ENCODE results near the gene IL33. TPM values are rescaled to one million over a fixed set of nuclear protein-coding genes. Genes with fewer than 3 reads are reported as not detected.
A peak's percentile ranks its signal among the peaks of the same experiment; 100 is the strongest.

The IL33 gene
- total and polyA plus RNA-seq, 2 experiments from 2014 or later, result 2.1 TPM; not detected in 1

DNA sequence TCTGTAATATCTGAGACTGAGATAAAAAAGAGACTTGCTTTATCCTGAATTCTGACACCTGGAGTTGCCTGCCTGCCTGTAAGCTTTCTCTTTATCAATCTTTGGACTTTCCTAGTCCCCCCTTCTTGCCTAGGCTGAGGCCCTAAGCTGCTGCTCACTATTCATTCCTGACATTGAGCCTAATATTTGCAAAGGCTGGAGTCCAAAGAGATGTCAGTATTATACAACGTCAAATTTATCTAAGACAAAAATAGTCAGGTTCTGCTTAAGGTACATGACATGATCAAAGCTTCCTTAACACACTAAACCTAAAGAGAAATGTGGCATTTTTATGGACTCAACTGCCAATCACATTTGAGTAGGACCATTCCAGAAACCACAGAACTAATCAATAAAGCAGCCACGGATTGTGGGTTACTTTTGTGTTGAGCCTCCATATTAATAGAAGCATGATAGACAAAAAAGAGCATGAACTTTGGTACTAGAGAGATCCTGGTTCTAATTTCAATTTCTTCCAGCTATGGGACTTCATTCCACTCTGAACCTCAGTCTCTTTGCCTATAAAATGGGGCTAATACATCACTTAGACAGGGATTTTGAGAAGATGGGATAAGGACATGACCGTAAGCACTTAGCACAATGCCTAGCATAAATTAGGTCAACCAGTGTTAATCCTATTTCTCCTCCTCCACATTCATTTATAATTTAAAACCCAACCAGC lies 56.1 kb downstream of the IL33 start:
- Histone ChIP-seq H3K4me2 (no peak overlapping the region), H3K4me1 (ENCODE audit: insufficient read depth) (peaks cover 13% of the 10 kb centered on the region), H3K79me2 (no peaks in the 10 kb centered on the region), H3K27me3 (no peaks in the 10 kb centered on the region), H3K36me3 (replicated peaks; ENCODE audit: insufficient read depth, low read depth) (no peaks in the 10 kb centered on the region), H4K20me1 (ENCODE audit: insufficient read depth, poor library complexity, severe bottlenecking) (no peaks in the 10 kb centered on the region), H3K4me3 (no peak overlapping the region), H2AFZ (no peak overlapping the region), H3K9me2 (replicated peaks; ENCODE audit: insufficient read depth) (no peaks in the 10 kb centered on the region), H3K27ac (peak overlapping the region; percentile 47), H3K9me3 (ENCODE audit: low read depth) (no peaks in the 10 kb centered on the region)
- 84% methylated on average over 3 of the region's 3 CpGs for WGBS (ENCODE audit: low lambda C conversion rate, missing lambda C conversion rate)
- TF ChIP-seq EZH2phosphoT487 (IDR thresholded peaks at IDR 0.05; ENCODE audit: low read depth, severe bottlenecking, unreplicated experiment) (no peak), EZH2 (IDR thresholded peaks at IDR 0.05; ENCODE audit: borderline replicate concordance) (no peak)
- TF ChIP-seq, protein P1, sequence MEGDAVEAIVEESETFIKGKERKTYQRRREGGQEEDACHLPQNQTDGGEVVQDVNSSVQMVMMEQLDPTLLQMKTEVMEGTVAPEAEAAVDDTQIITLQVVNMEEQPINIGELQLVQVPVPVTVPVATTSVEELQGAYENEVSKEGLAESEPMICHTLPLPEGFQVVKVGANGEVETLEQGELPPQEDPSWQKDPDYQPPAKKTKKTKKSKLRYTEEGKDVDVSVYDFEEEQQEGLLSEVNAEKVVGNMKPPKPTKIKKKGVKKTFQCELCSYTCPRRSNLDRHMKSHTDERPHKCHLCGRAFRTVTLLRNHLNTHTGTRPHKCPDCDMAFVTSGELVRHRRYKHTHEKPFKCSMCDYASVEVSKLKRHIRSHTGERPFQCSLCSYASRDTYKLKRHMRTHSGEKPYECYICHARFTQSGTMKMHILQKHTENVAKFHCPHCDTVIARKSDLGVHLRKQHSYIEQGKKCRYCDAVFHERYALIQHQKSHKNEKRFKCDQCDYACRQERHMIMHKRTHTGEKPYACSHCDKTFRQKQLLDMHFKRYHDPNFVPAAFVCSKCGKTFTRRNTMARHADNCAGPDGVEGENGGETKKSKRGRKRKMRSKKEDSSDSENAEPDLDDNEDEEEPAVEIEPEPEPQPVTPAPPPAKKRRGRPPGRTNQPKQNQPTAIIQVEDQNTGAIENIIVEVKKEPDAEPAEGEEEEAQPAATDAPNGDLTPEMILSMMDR (IDR thresholded peaks at IDR 0.05; ENCODE audit: poor library complexity), result no peak
- DNase-seq (ENCODE audit: low spot score), result no peak

DNA sequence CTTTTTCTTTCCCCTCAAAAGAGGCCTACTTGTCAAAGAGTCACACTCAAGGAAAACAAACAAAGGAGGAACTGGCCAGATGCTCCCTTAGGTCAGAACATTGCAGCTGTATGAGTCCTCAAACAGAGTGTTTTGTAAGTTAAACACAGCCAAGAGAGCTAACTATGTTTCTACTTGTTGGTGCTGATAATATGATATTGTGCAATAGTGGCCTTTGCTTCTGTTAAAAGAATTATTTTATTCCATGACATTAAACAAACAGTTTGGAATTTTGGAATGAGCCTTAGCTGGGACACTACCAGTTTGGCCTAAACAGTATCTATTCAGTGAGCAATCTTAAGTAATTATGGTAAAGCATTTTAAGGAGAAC lies 56.6 kb downstream of the IL33 start:
- DNase-seq (ENCODE audit: low spot score), result peak; percentile 49
- no peaks in the 10 kb centered on the region for H3K79me2 ChIP-seq
- H3K4me3 ChIP-seq, result no peak overlapping the region
- no peaks in the 10 kb centered on the region for H3K9me3 ChIP-seq (ENCODE audit: low read depth)
- H3K4me1 ChIP-seq (ENCODE audit: insufficient read depth), result peaks cover 13% of the 10 kb centered on the region
- H4K20me1 ChIP-seq (ENCODE audit: insufficient read depth, poor library complexity, severe bottlenecking), result no peaks in the 10 kb centered on the region
- H2AFZ ChIP-seq, result no peak overlapping the region
- no peaks in the 10 kb centered on the region for H3K27me3 ChIP-seq
- no peaks in the 10 kb centered on the region for H3K36me3 ChIP-seq (replicated peaks; ENCODE audit: insufficient read depth, low read depth)
- H3K4me2 ChIP-seq, result no peak overlapping the region
- H3K9me2 ChIP-seq (replicated peaks; ENCODE audit: insufficient read depth), result no peaks in the 10 kb centered on the region
- TF ChIP-seq, protein P1 (IDR thresholded peaks at IDR 0.05; ENCODE audit: poor library complexity), result no peak
- TF ChIP-seq EZH2 (IDR thresholded peaks at IDR 0.05; ENCODE audit: borderline replicate concordance) (no peak), EZH2phosphoT487 (IDR thresholded peaks at IDR 0.05; ENCODE audit: low read depth, severe bottlenecking, unreplicated experiment) (no peak)
- peak overlapping the region; percentile 47 for H3K27ac ChIP-seq

DNA sequence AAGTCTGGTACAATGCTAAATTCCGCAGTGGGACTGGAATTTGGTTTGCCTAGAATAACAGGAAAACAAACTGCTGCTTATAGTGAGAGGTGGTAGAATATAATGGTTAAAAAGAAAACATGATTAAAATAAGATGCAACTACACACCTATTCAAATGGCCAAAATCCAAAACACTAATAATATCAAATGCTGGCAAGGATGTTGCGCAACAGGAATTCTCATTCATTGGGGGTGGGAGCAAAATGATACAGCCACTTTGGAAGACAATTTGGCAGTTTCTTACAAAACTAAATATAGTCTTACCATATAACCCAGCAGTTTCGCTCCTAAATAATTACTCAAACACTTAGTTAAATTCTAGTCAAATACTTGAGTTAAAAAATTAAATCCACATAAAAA lies 61.8 kb downstream of the IL33 start:
- WGBS (ENCODE audit: low lambda C conversion rate, missing lambda C conversion rate), result 64% methylated on average over 3 of the region's 3 CpGs
- H3K27ac ChIP-seq, result no peak overlapping the region
- no peaks in the 10 kb centered on the region for H3K27me3 ChIP-seq
- no peaks in the 10 kb centered on the region for H3K79me2 ChIP-seq
- H3K4me2 ChIP-seq, result no peak overlapping the region
- no peaks in the 10 kb centered on the region for H3K4me1 ChIP-seq (ENCODE audit: insufficient read depth)
- H2AFZ ChIP-seq, result no peak overlapping the region
- no peaks in the 10 kb centered on the region for H3K36me3 ChIP-seq (replicated peaks; ENCODE audit: insufficient read depth, low read depth)
- H3K9me3 ChIP-seq (ENCODE audit: low read depth), result no peaks in the 10 kb centered on the region
- H3K4me3 ChIP-seq, result no peak overlapping the region
- TF ChIP-seq EZH2phosphoT487 (IDR thresholded peaks at IDR 0.05; ENCODE audit: low read depth, severe bottlenecking, unreplicated experiment), result no peak
- TF ChIP-seq EZH2 (IDR thresholded peaks at IDR 0.05; ENCODE audit: borderline replicate concordance), result no peak
- TF ChIP-seq, protein P1 (IDR thresholded peaks at IDR 0.05; ENCODE audit: poor library complexity), result no peak
- H4K20me1 ChIP-seq (ENCODE audit: insufficient read depth, poor library complexity, severe bottlenecking), result no peaks in the 10 kb centered on the region
- H3K9me2 ChIP-seq (replicated peaks; ENCODE audit: insufficient read depth), result no peaks in the 10 kb centered on the region
- no peak for DNase-seq (ENCODE audit: low spot score)
